Endothelial cell of umbilical vein (primary cell): Measurements from ENCODE around the gene USP30. TPM values are rescaled to one million over a fixed set of nuclear protein-coding genes. Genes with fewer than 3 reads are reported as not detected.

Source experiments
- BruUV-seq: library from RNA; stranded (reverse); fragments of 400-500 nt; replicated peaks from 2 replicates; lab custom pipeline; 2021; lab: Mats Ljungman, UMichigan
- CTCF ChIA-PET: fragments of 300-600, 350-600 bp; sonication (Branson Sonifier 250); formaldehyde crosslinking; loops from one replicate; lab custom pipeline; 2021; ENCODE audit warnings: antibody characterized with exemption, inconsistent platforms; lab: Charles Lee
- POLR2A ChIA-PET: fragments of 300-600, 350-600 bp; sonication (Branson Sonifier 250); formaldehyde crosslinking; loops from one replicate; lab custom pipeline; 2021; ENCODE audit warnings: antibody characterized with exemption, inconsistent platforms; lab: Charles Lee
- DNase-seq: peaks from one replicate; pipeline ENCODE4 v3.0.0-alpha.2; 2011; ENCODE audit warnings: low read depth, low spot score
- FAIRE-seq: peaks from 2 replicates; lab custom pipeline; 2011; peaks lifted over from hg19 to GRCh38; lab: Jason Lieb, UNC
- H2AFZ ChIP-seq: 2 replicates; pipeline ENCODE4 v1.6.0; 2012; ENCODE audit warnings: low read depth, low read length, control low read depth, inconsistent platforms
- H3K27ac ChIP-seq: 2 replicates; pipeline ENCODE4 v1.5.1; 2011; ENCODE audit warnings: low read depth, mild to moderate bottlenecking, control low read depth, low read length, moderate library complexity; ENCODE audit not compliant: insufficient read depth
- H3K27me3 ChIP-seq, 2 experiments: 2 replicates each; pipeline versions ENCODE4 v1.6.0 to v1.6.1; 2011; ENCODE audit warnings: low read length in 2 of 2, mixed read lengths in 1 of 2; ENCODE audit not compliant: control insufficient read depth in 2 of 2, insufficient read depth in 2 of 2
- H3K36me3 ChIP-seq, 2 experiments: 2 replicates in 1 of 2; 3 replicates in 1 of 2; pipeline ENCODE4 v1.5.1; 2011; ENCODE audit warnings: low read length in 2 of 2, mild to moderate bottlenecking in 1 of 2, moderate library complexity in 1 of 2; ENCODE audit not compliant: control insufficient read depth in 2 of 2, insufficient read depth in 2 of 2; ENCODE audit errors: extremely low read depth in 1 of 2
- H3K4me1 ChIP-seq: 3 replicates; pipeline ENCODE4 v1.5.1; 2011; ENCODE audit warnings: mild to moderate bottlenecking, low read length; ENCODE audit not compliant: control insufficient read depth, insufficient read depth; ENCODE audit errors: extremely low read depth
- H3K4me2 ChIP-seq: 2 replicates; pipeline ENCODE4 v1.6.1; 2011; ENCODE audit warnings: low read length, control low read depth, mixed read lengths; ENCODE audit not compliant: insufficient read depth
- H3K4me3 ChIP-seq, 3 experiments: fragments of 200-600 bp in 1 of 3; sonication (generic), shearing (Covaris generic) in 1 of 3; replicated peaks in 1 of 3; 2 replicates each; pipeline ENCODE4 v1.5.1; 2011 to 2016; ENCODE audit warnings: control low read depth in 3 of 3, low read length in 3 of 3, mild to moderate bottlenecking in 2 of 3, inconsistent platforms in 1 of 3, low read depth in 1 of 3, moderate library complexity in 1 of 3; ENCODE audit not compliant: insufficient read depth in 1 of 3
- H3K79me2 ChIP-seq: 2 replicates; pipeline ENCODE4 v1.6.0; 2012; ENCODE audit warnings: low read length, inconsistent platforms; ENCODE audit not compliant: control insufficient read depth, insufficient read depth
- H3K9ac ChIP-seq: replicated peaks from 2 replicates; pipeline ENCODE3; 2011; ENCODE audit warnings: low read length, control low read depth; ENCODE audit not compliant: insufficient read depth; ENCODE audit errors: extremely low read depth
- H3K9me1 ChIP-seq: replicated peaks from 3 replicates; pipeline ENCODE4 v1.6.0; 2011; ENCODE audit warnings: mild to moderate bottlenecking, low read length; ENCODE audit not compliant: control insufficient read depth, insufficient read depth; ENCODE audit errors: extremely low read depth
- H3K9me3 ChIP-seq: replicated peaks from 2 replicates; pipeline ENCODE4 v1.5.1; 2012; ENCODE audit warnings: low read length, inconsistent platforms; ENCODE audit not compliant: control insufficient read depth, insufficient read depth
- H4K20me1 ChIP-seq: replicated peaks from 2 replicates; pipeline ENCODE3; 2011; ENCODE audit warnings: mild to moderate bottlenecking, low read length; ENCODE audit not compliant: control insufficient read depth, insufficient read depth; ENCODE audit errors: extremely low read depth
- CTCF ChIP-seq, 2 donors: IDR thresholded peaks; 1 replicate in 1 of 2; 2 replicates in 1 of 2; pipeline ENCODE4 v1.5.1; 2011; ENCODE audit warnings: low read length in 2 of 2, mild to moderate bottlenecking in 2 of 2, moderate library complexity in 2 of 2, control low read depth in 1 of 2, inconsistent platforms in 1 of 2, low read depth in 1 of 2; ENCODE audit not compliant: insufficient read depth in 1 of 2; ENCODE audit errors: extremely low read depth in 1 of 2
- EZH2 ChIP-seq: IDR thresholded peaks from 2 replicates; pipeline ENCODE4 v1.6.1; 2012; ENCODE audit warnings: borderline replicate concordance, low read depth, mild to moderate bottlenecking, moderate library complexity, low read length, inconsistent platforms; ENCODE audit not compliant: severe bottlenecking
- FOS ChIP-seq: IDR thresholded peaks from 2 replicates; pipeline ENCODE4 v1.6.1; 2011; ENCODE audit warnings: mild to moderate bottlenecking, low read length, moderate library complexity, borderline replicate concordance; ENCODE audit not compliant: insufficient read depth
- GATA2 ChIP-seq: IDR thresholded peaks from 2 replicates; pipeline ENCODE4 v1.7.0; 2011; ENCODE audit warnings: low read depth, mild to moderate bottlenecking, moderate library complexity, mixed read lengths, low read length; ENCODE audit not compliant: insufficient read length, insufficient read depth
- JUN ChIP-seq: IDR thresholded peaks from 2 replicates; pipeline ENCODE4 v1.6.1; 2011; ENCODE audit warnings: borderline replicate concordance, low read depth; ENCODE audit not compliant: insufficient read length, insufficient read depth
- MAX ChIP-seq: IDR thresholded peaks from 2 replicates; pipeline ENCODE4 v1.6.1; 2011; ENCODE audit not compliant: insufficient read depth, insufficient read length
- MYC ChIP-seq: IDR thresholded peaks from one replicate; pipeline ENCODE4 v1.6.1; 2011; ENCODE audit warnings: mild to moderate bottlenecking, low read depth, low read length
- POLR2A ChIP-seq: IDR thresholded peaks from 2 replicates; pipeline ENCODE4 v1.6.1; 2012; ENCODE audit warnings: low read depth, mild to moderate bottlenecking, control low read depth, low read length
- POLR2AphosphoS5 ChIP-seq: IDR thresholded peaks from 2 replicates; pipeline ENCODE4 v1.6.1; 2012; ENCODE audit warnings: low read depth, mild to moderate bottlenecking, control low read depth, low read length, moderate library complexity; ENCODE audit not compliant: insufficient read depth
- dilution Hi-C: fragments of 300-500 bp; cut with MboI; formaldehyde crosslinking; loops from one replicate; pipeline ENCODE4 v1.15.0; 2019; ENCODE audit warnings: low sequenced_read_pairs; ENCODE audit not compliant: extremely low pct_ligation_motif_present
- intact Hi-C: fragments of 100-400 bp; cut with micrococcal nuclease; formaldehyde crosslinking; loops from one replicate; pipeline ENCODE4 v1.10.0; 2022
- polyA plus RNA-seq, 4 experiments: library from polyadenylated mRNA; depleted of rRNA in 3 of 4; stranded (reverse) in 3 of 4; unstranded in 1 of 4; fragments of >200 nt; gene quantifications; 2 replicates each; pipeline versions ENCODE4 v1.2.1 to v1.2.3, GENCODE V29; 2011 to 2012; ENCODE audit warnings: missing spikeins in 1 of 4
- total RNA-seq: library from RNA; stranded (reverse); gene quantifications from 2 replicates; pipeline ENCODE4 v1.2.3, GENCODE V29; 2021

The USP30 gene
- total and polyA plus RNA-seq, 2 donors (not counting 3 experiments of a cell fraction or from before 2014, with no cell fraction given) = 14.2 to 24.3 TPM

- no peak overlapping the region for H3K27ac ChIP-seq
- DNase-seq = no peak
- no peaks in the 10 kb centered on the region for H3K79me2 ChIP-seq
- CTCF ChIA-PET = interaction anchor here (0.7 to 1.6 kb wide), 13 partner anchors 19 to 530 kb away, joined by 3 to 7 read pairs (median 3); partner anchors contain the start of genes ISCU and USP30
- no peaks in the 10 kb centered on the region for H4K20me1 ChIP-seq
- peaks cover 7% of the 10 kb centered on the region for H3K4me1 ChIP-seq
- H3K4me2 ChIP-seq = peak overlapping the region; percentile 41
- H2AFZ ChIP-seq = peak overlapping the region; percentile 75
- no peak overlapping the region for H3K9ac ChIP-seq
- TF ChIP-seq MAX = no peak
- no peak for TF ChIP-seq FOS
- no peak for TF ChIP-seq EZH2
- no peak for TF ChIP-seq GATA2
- no peak for TF ChIP-seq JUN
- TF ChIP-seq POLR2A = no peak
- TF ChIP-seq CTCF (IDR thresholded peaks at IDR 0.05; ENCODE audit: extremely low read depth in 1 of 2, insufficient read depth in 1 of 2, low read depth in 1 of 2, low read length in 2 of 2) = no peak
- TF ChIP-seq POLR2AphosphoS5 = no peak
- TF ChIP-seq MYC = no peak
- intact Hi-C loops (loop anchor here (1.0 to 2.0 kb wide), 10 partner anchors 20 to 578 kb away; partner anchors contain the start of genes FICD and USP30), dilution Hi-C loops (no loop called here)
- H3K9me1 ChIP-seq = no peaks in the 10 kb centered on the region
- H3K9me3 ChIP-seq = no peaks in the 10 kb centered on the region
- no peak for FAIRE-seq
- POLR2A ChIA-PET = no interaction called here
- no TSS peak for BruUV-seq
- H3K4me3 ChIP-seq = peak overlapping the region in 1 of 3 experiments; percentile 41
- no peaks in the 10 kb centered on the region for H3K27me3 ChIP-seq
- H3K36me3 ChIP-seq = peaks cover 0 to 2% of the 10 kb centered on the region in 2 experiments
Observed at GRCh38 chr12:109092497-109093021, 40.2 kb downstream of the USP30 start.
